ENCODE results near the gene MARK2. TPM values are rescaled to one million over a fixed set of nuclear protein-coding genes. Genes with fewer than 3 reads are reported as not detected.

The MARK2 gene
- total RNA-seq, 1 experiment from 2014 or later, result 39.8 TPM

GRCh38 chr11:63884196-63884932, 45.5 kb downstream of the MARK2 start:
- ATAC-seq (no peak), DNase-seq (ENCODE audit: low read depth, low spot score) (no peak)
- TF ChIP-seq YY1 (IDR thresholded peaks at IDR 0.05; ENCODE audit: extremely low read depth, insufficient replicate concordance, low read depth, low read length), result no peak
- TF ChIP-seq ZFX (IDR thresholded peaks at IDR 0.05), result no peak
- no peak for TF ChIP-seq ELF1 (IDR thresholded peaks at IDR 0.05; ENCODE audit: borderline replicate concordance, low read depth)
- TF ChIP-seq JUND (IDR thresholded peaks at IDR 0.05), result no peak
- TF ChIP-seq SIN3A (IDR thresholded peaks at IDR 0.05; ENCODE audit: low read depth), result no peak
- TF ChIP-seq RAD21 (IDR thresholded peaks at IDR 0.05; ENCODE audit: low read depth), result no peak
- no peak for TF ChIP-seq MAX (IDR thresholded peaks at IDR 0.05)
- no peak for TF ChIP-seq CTCF (IDR thresholded peaks at IDR 0.05 in 2 of 3, conservative IDR thresholded peaks at IDR 0.05 in 1 of 3; ENCODE audit: borderline replicate concordance in 1 of 3, insufficient read depth in 1 of 3, low read depth in 2 of 3, low read length in 2 of 3)
- no peak for TF ChIP-seq SP1 (IDR thresholded peaks at IDR 0.05; ENCODE audit: low read depth)
- no peak for TF ChIP-seq POLR2AphosphoS5 (IDR thresholded peaks at IDR 0.05; ENCODE audit: low read depth, low read length)
- no peak for TF ChIP-seq TCF7L2 (IDR thresholded peaks at IDR 0.05; ENCODE audit: borderline replicate concordance, extremely low read depth, insufficient read depth, insufficient read length)
- no peak for TF ChIP-seq EZH2phosphoT487 (IDR thresholded peaks at IDR 0.05; ENCODE audit: borderline replicate concordance)
- no peak for TF ChIP-seq ZNF274 (IDR thresholded peaks at IDR 0.05; ENCODE audit: low read depth, low read length)
- TF ChIP-seq SRF (IDR thresholded peaks at IDR 0.05; ENCODE audit: low read depth), result no peak
- TF ChIP-seq CBX3 (IDR thresholded peaks at IDR 0.05; ENCODE audit: low read depth), result no peak
- no peak for TF ChIP-seq EGR1 (IDR thresholded peaks at IDR 0.05; ENCODE audit: low read depth)
- peaks cover 88% of the 10 kb centered on the region for H3K79me2 ChIP-seq (ENCODE audit: insufficient read depth, low read length)
- no peaks in the 10 kb centered on the region for H3K9me3 ChIP-seq (ENCODE audit: control insufficient read depth in 1 of 2, insufficient read depth in 1 of 2, low read depth in 1 of 2, low read length in 2 of 2)
- no peak overlapping the region for H3K4me3 ChIP-seq (replicated peaks in 1 of 2; ENCODE audit: low read depth in 1 of 2, low read length in 2 of 2)
- H3K36me3 ChIP-seq (ENCODE audit: control insufficient read depth in 1 of 2, insufficient read depth in 2 of 2, low read length in 2 of 2), result no peaks in the 10 kb centered on the region; a peak in 1 of 4 replicates
- H2AFZ ChIP-seq (ENCODE audit: low read depth, low read length, poor library complexity, severe bottlenecking), result no peak overlapping the region
- ChIA-PET POLR2A (no interaction called here), RAD21 (ENCODE audit: low non-redundant PET in 1 of 2, low total read pairs in 2 of 2, uncharacterized antibody in 2 of 2, unreplicated experiment in 2 of 2) (no interaction called here), CTCF (no interaction called here)
- H3K4me2 ChIP-seq (ENCODE audit: low read length), result no peak overlapping the region
- H3K9me2 ChIP-seq (ENCODE audit: insufficient read depth), result no peaks in the 10 kb centered on the region
- no peak overlapping the region for H3K9ac ChIP-seq (ENCODE audit: low read length)
- no peaks in the 10 kb centered on the region for H3K27me3 ChIP-seq (ENCODE audit: insufficient read depth, low read length)
- intact Hi-C loops (cut with micrococcal nuclease), result no loop called here
- H3K27ac ChIP-seq (ENCODE audit: low read depth, low read length), result no peak overlapping the region
- no peaks in the 10 kb centered on the region for H4K20me1 ChIP-seq (ENCODE audit: insufficient read depth)
- no TSS peak for BruUV-seq (replicated peaks)
- peaks cover 14 to 26% of the 10 kb centered on the region in 2 experiments for H3K4me1 ChIP-seq (ENCODE audit: control insufficient read depth in 1 of 2, insufficient read depth in 2 of 2, low read length in 2 of 2)
